ENCODE data around the gene CLCN4. TPM values are rescaled to one million over a fixed set of nuclear protein-coding genes. Genes with fewer than 3 reads are reported as not detected.

Gene CLCN4
- total RNA-seq, 4 donors from 2014 or later: 3.9 to 6.7 (median 5.3) TPM

- 88 to 92% methylated on average over 8 to 12 of the region's 12 CpGs for WGBS, 2 donors
- Histone ChIP-seq H3K4me3 (no peak overlapping the region), H3K36me3 (peaks cover 0 to 71% (median 0%) of the 10 kb centered on the region in 3 donors), H3K4me1 (no peaks in the 10 kb centered on the region), H3K27ac (no peak overlapping the region), H3K9me3 (no peaks in the 10 kb centered on the region), H3K27me3 (no peaks in the 10 kb centered on the region)
- no peak for DNase-seq (ENCODE audit: low spot score in 2 of 2)
- TF ChIP-seq EP300 (IDR thresholded peaks at IDR 0.05) (no peak), POLR2A (IDR thresholded peaks at IDR 0.05) (no peak)
- TF ChIP-seq, protein P1, sequence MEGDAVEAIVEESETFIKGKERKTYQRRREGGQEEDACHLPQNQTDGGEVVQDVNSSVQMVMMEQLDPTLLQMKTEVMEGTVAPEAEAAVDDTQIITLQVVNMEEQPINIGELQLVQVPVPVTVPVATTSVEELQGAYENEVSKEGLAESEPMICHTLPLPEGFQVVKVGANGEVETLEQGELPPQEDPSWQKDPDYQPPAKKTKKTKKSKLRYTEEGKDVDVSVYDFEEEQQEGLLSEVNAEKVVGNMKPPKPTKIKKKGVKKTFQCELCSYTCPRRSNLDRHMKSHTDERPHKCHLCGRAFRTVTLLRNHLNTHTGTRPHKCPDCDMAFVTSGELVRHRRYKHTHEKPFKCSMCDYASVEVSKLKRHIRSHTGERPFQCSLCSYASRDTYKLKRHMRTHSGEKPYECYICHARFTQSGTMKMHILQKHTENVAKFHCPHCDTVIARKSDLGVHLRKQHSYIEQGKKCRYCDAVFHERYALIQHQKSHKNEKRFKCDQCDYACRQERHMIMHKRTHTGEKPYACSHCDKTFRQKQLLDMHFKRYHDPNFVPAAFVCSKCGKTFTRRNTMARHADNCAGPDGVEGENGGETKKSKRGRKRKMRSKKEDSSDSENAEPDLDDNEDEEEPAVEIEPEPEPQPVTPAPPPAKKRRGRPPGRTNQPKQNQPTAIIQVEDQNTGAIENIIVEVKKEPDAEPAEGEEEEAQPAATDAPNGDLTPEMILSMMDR (IDR thresholded peaks at IDR 0.05): no peak
Measured at GRCh38 chrX:10143071-10143983, 13.4 kb upstream of the CLCN4 start.

DNA sequence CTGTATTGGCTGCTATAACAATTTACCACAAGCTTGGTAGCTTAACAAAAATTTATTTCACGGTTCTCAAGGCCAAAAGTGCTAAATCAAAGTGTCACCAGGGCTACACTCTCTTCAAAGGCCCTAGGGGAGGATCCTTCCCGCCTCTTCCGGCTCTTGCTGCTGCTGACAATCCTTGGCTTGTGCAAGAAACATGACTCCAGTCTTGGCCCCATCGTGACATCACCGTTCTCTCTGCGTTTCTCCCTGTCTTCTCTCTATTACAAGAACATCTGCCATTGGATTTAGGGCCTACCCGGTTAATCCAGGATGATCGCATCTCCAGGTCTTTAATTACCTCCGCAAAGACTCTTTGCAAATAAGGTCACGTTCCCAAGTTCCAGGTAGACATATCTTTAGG, 10.4 kb upstream of the CLCN4 start:
- H3K9me3 ChIP-seq: no peaks in the 10 kb centered on the region
- H3K36me3 ChIP-seq: peaks cover 0 to 41% (median 0%) of the 10 kb centered on the region in 3 donors
- H3K27me3 ChIP-seq: no peaks in the 10 kb centered on the region
- 85 to 89% methylated on average over 10 of the region's 10 CpGs for WGBS, 2 donors
- H3K4me1 ChIP-seq: no peaks in the 10 kb centered on the region
- DNase-seq (ENCODE audit: low spot score in 2 of 2): no peak
- H3K4me3 ChIP-seq: no peak overlapping the region
- no peak overlapping the region for H3K27ac ChIP-seq
- no peak for TF ChIP-seq POLR2A (IDR thresholded peaks at IDR 0.05)
- TF ChIP-seq EP300 (IDR thresholded peaks at IDR 0.05): no peak
- TF ChIP-seq, protein P1 (IDR thresholded peaks at IDR 0.05): no peak

- Histone ChIP-seq H3K4me1 (peaks cover 0 to 2% (median 0%) of the 10 kb centered on the region in 4 donors), H3K36me3 (no peaks in the 10 kb centered on the region), H3K27me3 (peaks cover 0 to 19% of the 10 kb centered on the region in 2 donors), H3K27ac (no peak overlapping the region), H3K9me3 (no peaks in the 10 kb centered on the region), H3K4me3 (no peak overlapping the region)
- no peak for DNase-seq (ENCODE audit: low spot score in 2 of 2)
- WGBS, 2 donors: 72 to 73% methylated on average over 3 of the region's 3 CpGs
- TF ChIP-seq POLR2A (IDR thresholded peaks at IDR 0.05) (no peak), EP300 (IDR thresholded peaks at IDR 0.05) (no peak)
- TF ChIP-seq, protein P1 (IDR thresholded peaks at IDR 0.05): no peak
Measured at GRCh38 chrX:10152086-10152485, 4.7 kb upstream of the CLCN4 start.

DNA sequence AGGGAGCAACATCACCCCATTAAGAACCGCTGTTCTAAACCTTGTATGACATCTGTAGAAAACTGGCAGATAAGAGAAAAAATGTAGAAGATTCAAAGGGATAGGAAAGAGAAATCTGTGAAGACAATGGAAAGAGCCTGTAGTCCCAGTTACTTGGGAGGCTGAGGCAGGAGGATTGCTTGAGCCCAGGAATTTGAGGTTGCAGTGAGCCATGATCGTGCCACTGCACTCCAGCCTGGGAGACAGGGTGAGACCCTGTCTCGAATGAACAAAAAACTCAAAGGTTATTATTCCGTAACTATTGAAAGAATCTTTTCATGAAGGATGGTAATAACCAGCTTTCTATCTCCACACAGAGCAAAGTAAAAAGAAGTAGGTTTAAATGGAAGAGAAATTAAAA, 1.6 kb upstream of the CLCN4 start:
- DNase-seq (ENCODE audit: low spot score in 2 of 2): no peak
- Histone ChIP-seq H3K4me1 (peaks cover 0 to 14% (median 0%) of the 10 kb centered on the region in 4 donors), H3K27me3 (peaks cover 0 to 24% of the 10 kb centered on the region in 2 donors), H3K4me3 (no peak overlapping the region), H3K36me3 (no peaks in the 10 kb centered on the region), H3K27ac (no peak overlapping the region), H3K9me3 (no peaks in the 10 kb centered on the region)
- 54 to 67% methylated on average over 4 of the region's 4 CpGs for WGBS, 2 donors
- TF ChIP-seq POLR2A (IDR thresholded peaks at IDR 0.05) (no peak), EP300 (IDR thresholded peaks at IDR 0.05) (no peak)
- TF ChIP-seq, protein P1 (IDR thresholded peaks at IDR 0.05): no peak

DNA sequence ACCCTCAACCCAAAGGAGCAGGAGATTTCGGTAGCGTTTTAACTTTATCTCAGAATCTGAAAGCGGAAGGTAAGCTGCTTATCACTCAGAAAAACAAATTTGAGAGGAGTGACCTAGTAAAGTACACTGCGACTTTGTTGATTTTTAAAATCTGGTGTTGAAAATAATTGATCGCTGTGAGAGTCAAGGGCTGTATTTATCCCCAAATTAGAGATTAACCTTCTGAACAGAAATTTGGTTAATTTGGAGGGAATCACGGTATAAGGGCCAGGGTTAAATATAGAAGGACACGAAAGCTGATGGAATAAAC, 212 bp downstream of the CLCN4 start:
- Histone ChIP-seq H3K27ac (peak overlapping the region in 3 of 4 donors; percentile 65 to 82 (median 74)), H3K27me3 (peaks cover 0 to 31% of the 10 kb centered on the region in 2 donors), H3K4me1 (peaks cover 0 to 14% (median 0%) of the 10 kb centered on the region in 4 donors), H3K36me3 (no peaks in the 10 kb centered on the region), H3K4me3 (peak overlapping the region in 3 of 4 donors; percentile 10 to 54 (median 32)), H3K9me3 (no peaks in the 10 kb centered on the region)
- DNase-seq (ENCODE audit: low spot score in 2 of 2): no peak
- TF ChIP-seq, protein P1 (IDR thresholded peaks at IDR 0.05): no peak
- TF ChIP-seq EP300 (IDR thresholded peaks at IDR 0.05): no peak
- peak in 1 of 2 donors; percentile 1 for TF ChIP-seq POLR2A (IDR thresholded peaks at IDR 0.05)
- WGBS, 2 donors: 21 to 27% methylated on average over 7 of the region's 7 CpGs

All from tibial nerve (tissue), 4 donors.